T-helper 17 cell (primary cell): ENCODE measurements around the gene LECT2. TPM values are rescaled to one million over a fixed set of nuclear protein-coding genes. Genes with fewer than 3 reads are reported as not detected.

Experiments
- ATAC-seq: fragments of 150-1000 bp; cut with Tn5 transposase; 2 replicates; pipeline ENCODE4 v1.10.0; 2021; ENCODE audit warnings: mild to moderate bottlenecking, moderate library complexity
- DNase-seq, 3 donors: peaks; one replicate each; pipeline versions ENCODE4 v3.0.0 to v3.0.0-alpha.2; 2020 to 2021
- H3K9me3 ChIP-seq: one replicate; pipeline ENCODE4 v1.7.0; 2013; ENCODE audit warnings: low read length, mild to moderate bottlenecking; ENCODE audit not compliant: control insufficient read depth, poor library complexity, severe bottlenecking
- H3K27ac Mint-ChIP-seq: one replicate; pipeline ENCODE4 v1.8.0; 2022; ENCODE audit warnings: mild to moderate bottlenecking, moderate library complexity, mixed read lengths
- H3K27me3 Mint-ChIP-seq: one replicate; pipeline ENCODE4 v1.8.0; 2022; ENCODE audit warnings: mixed read lengths
- H3K36me3 Mint-ChIP-seq: one replicate; pipeline ENCODE4 v1.8.0; 2022; ENCODE audit warnings: low read depth, mixed read lengths
- H3K4me1 Mint-ChIP-seq: one replicate; pipeline ENCODE4 v1.8.0; 2022; ENCODE audit warnings: mild to moderate bottlenecking, mixed read lengths
- H3K4me3 Mint-ChIP-seq: one replicate; pipeline ENCODE4 v1.8.0; 2022; ENCODE audit warnings: mild to moderate bottlenecking, moderate library complexity, mixed read lengths
- total RNA-seq, 4 donors: library from RNA in 2 of 4; stranded (reverse) in 2 of 4; gene quantifications; one replicate each; pipeline ENCODE4 v1.2.3 and lab custom pipeline; 2022 to 2026

The LECT2 gene
- total RNA-seq, 2 donors from 2014 or later: not detected

DNA sequence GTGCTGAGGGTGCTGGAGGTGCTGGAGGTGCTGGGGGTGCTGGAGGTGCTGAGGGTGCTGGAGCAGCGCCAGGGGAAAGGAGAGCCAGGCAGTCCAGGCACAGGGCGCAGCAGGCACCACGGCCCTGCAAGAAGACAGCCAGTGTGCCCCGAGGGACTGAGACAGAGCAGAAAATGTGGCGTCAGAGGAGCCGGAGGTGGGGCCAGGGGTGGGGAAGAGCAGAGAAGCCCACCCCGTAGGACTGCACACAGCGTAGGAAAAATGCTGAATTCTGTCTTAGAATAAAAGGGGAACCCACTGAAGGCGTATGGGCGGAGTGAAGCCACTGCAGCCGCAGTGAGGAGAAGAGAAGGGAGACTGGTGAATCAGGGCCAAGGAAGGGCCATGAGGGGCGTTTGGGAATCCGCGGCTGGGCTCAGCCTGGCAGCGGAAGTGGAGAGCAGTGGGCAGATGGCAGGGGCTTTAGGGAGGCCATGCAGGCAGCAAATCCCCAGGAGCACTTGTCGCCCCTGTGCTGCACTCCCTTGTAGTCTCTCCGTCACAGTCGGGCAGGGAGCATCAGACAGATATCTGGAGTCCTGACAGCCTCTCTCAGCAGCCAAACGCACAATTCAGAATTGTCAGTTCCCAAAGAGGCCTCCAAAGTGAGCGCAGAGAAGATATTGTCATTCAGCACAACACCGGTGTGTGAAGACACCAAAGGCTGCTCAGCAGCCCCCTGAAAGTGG, 35.9 kb upstream of the LECT2 start:
- Mint-ChIP-seq H3K27me3 (peaks cover 41% of the 10 kb centered on the region), H3K4me3 (no peak overlapping the region), H3K4me1 (no peaks in the 10 kb centered on the region), H3K36me3 (no peaks in the 10 kb centered on the region), H3K27ac (no peak overlapping the region)
- H3K9me3 ChIP-seq: no peaks in the 10 kb centered on the region
- ATAC-seq: no peak
- no peak for DNase-seq

DNA sequence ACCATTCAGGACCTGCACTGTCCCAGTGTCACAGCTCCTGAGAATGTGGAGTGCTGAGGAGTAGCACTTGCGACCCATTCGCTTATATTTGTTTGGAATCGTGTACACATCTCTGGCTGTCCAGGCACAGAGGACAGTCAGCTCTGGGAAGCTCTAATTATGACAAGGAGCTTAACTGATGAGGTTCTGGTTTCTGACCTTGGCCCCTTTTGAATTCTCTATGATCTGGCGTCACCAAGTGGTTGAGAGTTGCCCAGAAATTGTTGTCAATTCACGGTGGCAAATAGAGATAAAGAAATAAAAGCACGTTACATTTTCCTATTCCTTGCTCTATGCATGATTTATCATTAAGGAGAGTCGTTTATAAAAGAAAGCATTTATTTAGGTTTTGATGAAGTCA, 34.9 kb upstream of the LECT2 start:
- H3K4me3 Mint-ChIP-seq: no peak overlapping the region
- DNase-seq (no peak), ATAC-seq (no peak)
- H3K36me3 Mint-ChIP-seq: no peaks in the 10 kb centered on the region
- H3K4me1 Mint-ChIP-seq: no peaks in the 10 kb centered on the region
- H3K27ac Mint-ChIP-seq: no peak overlapping the region
- H3K9me3 ChIP-seq: no peaks in the 10 kb centered on the region
- H3K27me3 Mint-ChIP-seq: peaks cover 47% of the 10 kb centered on the region

DNA sequence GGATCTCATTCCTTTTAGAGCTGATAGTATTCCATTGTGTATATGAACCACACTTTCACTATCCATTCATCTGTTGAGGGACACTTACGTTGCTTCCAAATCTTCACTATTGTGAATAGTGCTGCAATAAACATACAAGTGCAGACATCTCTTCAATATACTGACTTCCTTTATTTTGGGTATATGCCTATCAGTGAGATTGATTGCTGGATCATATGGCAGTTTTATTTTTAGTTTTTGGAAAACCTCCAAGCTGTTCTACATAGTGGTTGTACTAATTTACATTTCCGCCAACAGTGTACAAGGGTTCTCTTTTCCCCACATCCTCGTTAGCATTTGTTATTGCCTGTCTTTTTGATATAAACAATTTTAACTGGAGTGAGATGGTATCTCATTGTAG, 33.8 kb upstream of the LECT2 start:
- no peaks in the 10 kb centered on the region for H3K9me3 ChIP-seq
- DNase-seq (no peak), ATAC-seq (no peak)
- H3K27ac Mint-ChIP-seq: no peak overlapping the region
- H3K4me3 Mint-ChIP-seq: no peak overlapping the region
- H3K27me3 Mint-ChIP-seq: peaks cover 47% of the 10 kb centered on the region
- H3K4me1 Mint-ChIP-seq: no peaks in the 10 kb centered on the region
- H3K36me3 Mint-ChIP-seq: no peaks in the 10 kb centered on the region

DNA sequence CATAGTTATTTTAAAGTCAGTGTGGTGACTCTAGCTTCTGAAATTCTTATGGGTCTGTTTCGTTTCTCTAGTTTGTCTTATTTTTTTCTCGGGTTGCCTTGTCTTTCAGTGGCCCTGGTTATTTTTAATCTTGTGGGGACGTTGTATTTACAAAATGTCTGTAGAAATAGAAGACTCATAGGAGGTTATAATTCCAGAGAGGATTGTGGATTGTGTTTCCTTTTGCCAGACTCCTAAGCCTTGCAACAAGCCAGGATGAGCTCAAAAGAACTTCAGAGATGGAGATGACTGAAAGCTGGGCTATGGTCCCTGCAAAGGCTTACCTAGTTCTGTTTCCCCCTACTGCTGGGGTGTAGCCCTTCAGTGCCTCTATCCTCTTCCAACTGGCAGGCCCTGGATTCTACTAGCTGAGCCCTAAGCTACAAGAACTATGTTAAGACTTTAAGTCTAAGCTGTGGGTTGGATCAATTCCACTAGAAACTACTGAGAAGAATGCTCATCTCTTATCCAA, 32.2 kb upstream of the LECT2 start:
- peaks cover 47% of the 10 kb centered on the region for H3K27me3 Mint-ChIP-seq
- no peaks in the 10 kb centered on the region for H3K36me3 Mint-ChIP-seq
- ATAC-seq (no peak), DNase-seq (no peak)
- no peak overlapping the region for H3K4me3 Mint-ChIP-seq
- no peaks in the 10 kb centered on the region for H3K4me1 Mint-ChIP-seq
- no peaks in the 10 kb centered on the region for H3K9me3 ChIP-seq
- no peak overlapping the region for H3K27ac Mint-ChIP-seq

DNA sequence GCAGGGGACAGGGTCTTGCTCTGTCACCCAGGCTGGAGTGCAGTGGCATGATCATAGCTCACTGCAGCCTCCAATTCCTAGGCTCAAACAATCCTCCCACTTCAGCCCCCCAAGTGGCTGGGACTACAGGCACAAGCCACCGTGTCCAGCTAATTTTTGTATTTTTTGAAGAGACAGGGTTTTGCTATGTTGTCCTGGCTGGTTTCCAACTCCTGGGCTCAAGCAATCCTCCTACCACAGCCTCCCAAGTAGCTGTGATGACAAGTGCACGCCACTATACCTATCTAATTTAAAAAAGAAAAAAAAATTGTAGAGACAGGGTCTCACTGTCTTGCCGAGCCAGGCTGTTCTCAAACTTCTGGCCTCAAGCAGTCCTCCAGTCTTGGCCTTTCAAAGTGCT, 31.6 kb upstream of the LECT2 start:
- Mint-ChIP-seq H3K27me3 (peaks cover 47% of the 10 kb centered on the region), H3K4me3 (no peak overlapping the region), H3K36me3 (no peaks in the 10 kb centered on the region), H3K27ac (no peak overlapping the region), H3K4me1 (no peaks in the 10 kb centered on the region)
- no peaks in the 10 kb centered on the region for H3K9me3 ChIP-seq
- ATAC-seq (no peak), DNase-seq (no peak)

GRCh38 chr5:135985951-135986350, 31.2 kb upstream of the LECT2 start:
- H3K4me3 Mint-ChIP-seq: no peak overlapping the region
- no peaks in the 10 kb centered on the region for H3K9me3 ChIP-seq
- ATAC-seq: no peak
- H3K27me3 Mint-ChIP-seq: peaks cover 47% of the 10 kb centered on the region
- no peaks in the 10 kb centered on the region for H3K4me1 Mint-ChIP-seq
- H3K27ac Mint-ChIP-seq: no peak overlapping the region
- H3K36me3 Mint-ChIP-seq: no peaks in the 10 kb centered on the region
- DNase-seq: no peak

DNA sequence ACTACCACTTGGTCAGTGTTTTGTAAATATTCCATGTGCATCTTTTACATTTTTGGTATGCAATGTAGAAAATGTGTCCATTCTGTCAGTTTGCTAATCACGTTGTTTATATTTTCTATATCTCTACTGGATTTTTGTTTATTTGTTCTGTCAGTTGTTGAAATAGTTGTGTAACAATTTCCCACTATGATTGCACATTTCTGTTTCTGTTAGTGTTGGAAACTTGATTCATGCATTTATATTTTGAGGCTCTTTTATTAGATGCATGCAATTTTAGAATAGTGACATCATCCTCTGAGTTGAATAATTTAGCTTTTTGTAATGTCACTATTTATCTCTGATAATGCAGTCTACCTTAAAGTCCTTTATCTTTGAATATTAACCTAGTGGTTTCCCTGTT, 25.8 kb upstream of the LECT2 start:
- H3K27me3 Mint-ChIP-seq: peaks cover 40% of the 10 kb centered on the region
- DNase-seq (no peak), ATAC-seq (no peak)
- H3K4me1 Mint-ChIP-seq: no peaks in the 10 kb centered on the region
- H3K36me3 Mint-ChIP-seq: no peaks in the 10 kb centered on the region
- no peak overlapping the region for H3K4me3 Mint-ChIP-seq
- H3K27ac Mint-ChIP-seq: no peak overlapping the region
- no peaks in the 10 kb centered on the region for H3K9me3 ChIP-seq

GRCh38 chr5:135979510-135979909, 24.7 kb upstream of the LECT2 start:
- DNase-seq (no peak), ATAC-seq (no peak)
- Mint-ChIP-seq H3K4me1 (no peaks in the 10 kb centered on the region), H3K27ac (no peak overlapping the region), H3K36me3 (no peaks in the 10 kb centered on the region), H3K27me3 (peaks cover 45% of the 10 kb centered on the region), H3K4me3 (no peak overlapping the region)
- no peaks in the 10 kb centered on the region for H3K9me3 ChIP-seq

DNA sequence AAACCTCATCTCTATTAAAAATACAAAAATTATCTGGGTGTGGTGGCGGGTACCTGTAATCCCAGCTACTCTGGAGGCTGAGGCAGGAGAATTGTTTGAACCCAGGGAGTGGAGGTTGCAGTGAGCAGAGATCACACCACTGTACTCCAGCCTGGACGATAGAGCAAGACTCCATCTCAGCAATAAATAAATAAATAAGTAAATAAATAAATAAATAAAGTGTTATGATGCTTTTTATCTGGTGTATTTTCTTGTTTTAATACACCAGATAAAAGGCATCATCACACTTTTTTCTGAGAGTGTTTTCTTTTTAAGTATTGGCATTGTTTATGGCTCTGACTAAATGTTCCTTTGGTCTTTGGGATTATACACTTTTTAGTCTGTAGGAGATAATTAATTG, 24.2 kb upstream of the LECT2 start:
- DNase-seq (no peak), ATAC-seq (no peak)
- H3K9me3 ChIP-seq: no peaks in the 10 kb centered on the region
- Mint-ChIP-seq H3K4me3 (no peak overlapping the region), H3K36me3 (no peaks in the 10 kb centered on the region), H3K4me1 (no peaks in the 10 kb centered on the region), H3K27ac (no peak overlapping the region), H3K27me3 (peaks cover 50% of the 10 kb centered on the region)

- H3K9me3 ChIP-seq: no peaks in the 10 kb centered on the region
- H3K27ac Mint-ChIP-seq: no peak overlapping the region
- no peak overlapping the region for H3K4me3 Mint-ChIP-seq
- no peaks in the 10 kb centered on the region for H3K4me1 Mint-ChIP-seq
- no peak for DNase-seq
- no peak for ATAC-seq
- H3K36me3 Mint-ChIP-seq: no peaks in the 10 kb centered on the region
- H3K27me3 Mint-ChIP-seq: peaks cover 58% of the 10 kb centered on the region
Observed at GRCh38 chr5:135978212-135978631, 23.4 kb upstream of the LECT2 start.

DNA sequence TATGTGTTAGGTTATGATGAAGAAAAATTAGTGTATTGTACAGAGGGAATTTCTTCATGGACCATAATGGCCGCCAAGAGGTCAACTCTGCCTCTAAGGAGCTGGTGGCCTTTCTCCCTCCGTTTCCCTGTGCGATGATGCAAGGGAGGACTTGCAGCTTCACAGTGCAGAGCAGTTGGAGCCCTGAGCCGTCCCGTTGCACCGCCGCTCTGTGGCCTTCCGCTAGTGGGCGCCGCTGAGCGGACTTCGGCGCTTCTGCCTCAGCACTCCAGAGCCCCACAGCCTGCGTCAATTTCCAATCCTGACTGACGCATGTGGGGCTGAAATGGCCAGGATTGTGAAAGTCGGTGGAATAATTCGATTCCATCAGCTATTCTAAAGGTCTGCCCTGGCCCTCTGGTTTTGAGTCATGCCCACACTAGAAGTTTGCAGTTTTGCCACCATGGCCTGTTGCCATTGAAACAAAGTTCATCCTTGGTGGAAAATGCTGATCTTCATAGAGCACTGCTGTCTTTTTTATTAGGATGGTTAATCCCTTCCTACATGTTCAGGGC, 22.7 kb upstream of the LECT2 start:
- no peak overlapping the region for H3K27ac Mint-ChIP-seq
- no peaks in the 10 kb centered on the region for H3K9me3 ChIP-seq
- H3K27me3 Mint-ChIP-seq: peaks cover 60% of the 10 kb centered on the region
- DNase-seq (peak; percentile 25 to 42 (median 32)), ATAC-seq (peak; percentile 80)
- no peaks in the 10 kb centered on the region for H3K4me1 Mint-ChIP-seq
- no peaks in the 10 kb centered on the region for H3K36me3 Mint-ChIP-seq
- H3K4me3 Mint-ChIP-seq: no peak overlapping the region

- no peak overlapping the region for H3K27ac Mint-ChIP-seq
- H3K36me3 Mint-ChIP-seq: no peaks in the 10 kb centered on the region
- ATAC-seq (no peak), DNase-seq (no peak)
- H3K9me3 ChIP-seq: no peaks in the 10 kb centered on the region
- no peaks in the 10 kb centered on the region for H3K4me1 Mint-ChIP-seq
- H3K4me3 Mint-ChIP-seq: no peak overlapping the region
- H3K27me3 Mint-ChIP-seq: peaks cover 60% of the 10 kb centered on the region
Observed at GRCh38 chr5:135976216-135976615, 21.4 kb upstream of the LECT2 start.

GRCh38 chr5:135975122-135975521, 20.3 kb upstream of the LECT2 start:
- Mint-ChIP-seq H3K27ac (no peak overlapping the region), H3K4me1 (no peaks in the 10 kb centered on the region), H3K36me3 (no peaks in the 10 kb centered on the region), H3K27me3 (peaks cover 60% of the 10 kb centered on the region), H3K4me3 (no peak overlapping the region)
- no peaks in the 10 kb centered on the region for H3K9me3 ChIP-seq
- DNase-seq: no peak
- ATAC-seq: no peak

DNA sequence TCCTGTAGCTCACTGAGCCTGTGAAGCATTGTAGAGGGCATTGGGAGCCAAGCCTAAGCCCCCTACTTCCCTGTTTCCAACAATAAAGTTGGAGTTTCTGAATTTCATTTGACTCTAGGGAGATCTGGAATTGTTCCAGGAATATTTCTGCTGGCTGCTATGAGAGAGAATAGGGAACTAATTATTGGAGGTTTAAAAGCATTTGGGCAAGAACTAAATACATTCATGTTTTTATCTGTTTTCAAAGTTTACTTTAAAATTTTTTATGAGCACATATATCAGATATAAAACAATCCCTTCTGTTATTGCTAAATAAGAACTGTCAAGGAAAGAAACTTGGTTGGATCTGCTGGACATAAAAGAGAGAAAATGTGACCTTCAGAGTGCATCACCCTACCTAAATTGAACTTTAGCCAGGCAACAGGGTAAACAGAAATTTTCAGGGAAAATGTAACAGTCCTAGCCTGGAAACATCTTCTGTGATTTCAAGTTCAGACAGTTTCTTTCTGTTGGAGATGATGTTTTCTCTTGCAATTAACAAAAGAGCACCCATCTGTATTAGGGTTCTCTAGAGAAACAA, 19.3 kb upstream of the LECT2 start:
- Mint-ChIP-seq H3K27ac (no peak overlapping the region), H3K36me3 (no peaks in the 10 kb centered on the region), H3K27me3 (peaks cover 51% of the 10 kb centered on the region)

More for the DNA sequence above, 19.3 kb upstream of the LECT2 start:
- no peaks in the 10 kb centered on the region for H3K9me3 ChIP-seq
- Mint-ChIP-seq H3K4me3 (no peak overlapping the region), H3K4me1 (no peaks in the 10 kb centered on the region)
- no peak for ATAC-seq
- no peak for DNase-seq
